ENCODE results near the gene POLK. TPM values are rescaled to one million over a fixed set of nuclear protein-coding genes. Genes with fewer than 3 reads are reported as not detected.
A peak's percentile ranks its signal among the peaks of the same experiment; 100 is the strongest.

Gene POLK
- total RNA-seq, 1 experiment from 2014 or later, result 7.5 TPM

DNA sequence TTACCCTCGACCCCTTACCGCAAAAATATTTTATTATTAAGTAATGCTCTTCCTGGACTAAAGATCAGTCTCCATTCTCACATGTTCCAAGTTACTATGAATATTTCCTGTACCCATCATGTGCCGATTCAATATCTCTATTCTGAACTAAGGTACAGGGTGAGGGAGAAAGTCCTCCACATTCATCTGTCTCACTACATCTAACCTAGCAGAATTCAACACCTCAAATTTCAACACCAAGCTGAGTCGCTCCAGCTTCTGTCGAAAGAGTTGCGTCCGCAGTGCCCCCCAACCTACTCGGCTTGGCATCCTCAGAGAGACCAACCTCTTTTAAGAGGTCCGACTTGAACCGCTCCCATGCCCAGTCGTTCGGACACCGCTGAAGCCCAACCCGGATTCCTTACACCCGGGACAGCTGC is 1.3 kb upstream of the POLK start:
- H3K4me1 ChIP-seq, result peaks cover 5% of the 10 kb centered on the region
- ChIA-PET POLR2A (interaction anchor here (0.6 to 1.4 kb wide), 2 partner anchors 21 to 173 kb away, joined by 4 to 5 read pairs; partner anchors contain the start of gene HMGCR), CTCF (no interaction called here)
- peaks cover 21% of the 10 kb centered on the region for H3K4me1 Mint-ChIP-seq (ENCODE audit: low read depth, unreplicated experiment)
- TF ChIP-seq, protein P1, sequence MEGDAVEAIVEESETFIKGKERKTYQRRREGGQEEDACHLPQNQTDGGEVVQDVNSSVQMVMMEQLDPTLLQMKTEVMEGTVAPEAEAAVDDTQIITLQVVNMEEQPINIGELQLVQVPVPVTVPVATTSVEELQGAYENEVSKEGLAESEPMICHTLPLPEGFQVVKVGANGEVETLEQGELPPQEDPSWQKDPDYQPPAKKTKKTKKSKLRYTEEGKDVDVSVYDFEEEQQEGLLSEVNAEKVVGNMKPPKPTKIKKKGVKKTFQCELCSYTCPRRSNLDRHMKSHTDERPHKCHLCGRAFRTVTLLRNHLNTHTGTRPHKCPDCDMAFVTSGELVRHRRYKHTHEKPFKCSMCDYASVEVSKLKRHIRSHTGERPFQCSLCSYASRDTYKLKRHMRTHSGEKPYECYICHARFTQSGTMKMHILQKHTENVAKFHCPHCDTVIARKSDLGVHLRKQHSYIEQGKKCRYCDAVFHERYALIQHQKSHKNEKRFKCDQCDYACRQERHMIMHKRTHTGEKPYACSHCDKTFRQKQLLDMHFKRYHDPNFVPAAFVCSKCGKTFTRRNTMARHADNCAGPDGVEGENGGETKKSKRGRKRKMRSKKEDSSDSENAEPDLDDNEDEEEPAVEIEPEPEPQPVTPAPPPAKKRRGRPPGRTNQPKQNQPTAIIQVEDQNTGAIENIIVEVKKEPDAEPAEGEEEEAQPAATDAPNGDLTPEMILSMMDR (IDR thresholded peaks at IDR 0.05; ENCODE audit: insufficient read depth in 1 of 2, low read depth in 1 of 2, low read length in 1 of 2, severe bottlenecking in 1 of 2, unreplicated experiment in 1 of 2), result no peak
- H3K27ac Mint-ChIP-seq (ENCODE audit: unreplicated experiment), result peak overlapping the region; percentile 91
- peaks cover 13% of the 10 kb centered on the region for H3K36me3 Mint-ChIP-seq (ENCODE audit: insufficient read depth, unreplicated experiment)
- intact Hi-C loops (cut with micrococcal nuclease; ENCODE audit: unreplicated experiment), result loop anchor here (1.0 to 5.0 kb wide), 5 partner anchors 43 to 173 kb away; partner anchors contain the start of genes ANKDD1B and HMGCR
- no peaks in the 10 kb centered on the region for H3K36me3 ChIP-seq (ENCODE audit: control insufficient read depth, insufficient read depth, low read length)
- H3K27me3 ChIP-seq (replicated peaks; ENCODE audit: control insufficient read depth, insufficient read depth, low read length), result no peaks in the 10 kb centered on the region
- H3K9me3 Mint-ChIP-seq (ENCODE audit: unreplicated experiment), result no peaks in the 10 kb centered on the region
- no peaks in the 10 kb centered on the region for H3K27me3 Mint-ChIP-seq (ENCODE audit: insufficient read depth, unreplicated experiment)
- no peak for DNase-seq
- BruUV-seq (replicated peaks), result no TSS peak
- H3K4me3 Mint-ChIP-seq (ENCODE audit: unreplicated experiment), result peak overlapping the region; percentile 100
- no peaks in the 10 kb centered on the region for H3K9me3 ChIP-seq
- peak overlapping the region; percentile 98 for H3K4me3 ChIP-seq (ENCODE audit: low read depth, low read length)

DNA sequence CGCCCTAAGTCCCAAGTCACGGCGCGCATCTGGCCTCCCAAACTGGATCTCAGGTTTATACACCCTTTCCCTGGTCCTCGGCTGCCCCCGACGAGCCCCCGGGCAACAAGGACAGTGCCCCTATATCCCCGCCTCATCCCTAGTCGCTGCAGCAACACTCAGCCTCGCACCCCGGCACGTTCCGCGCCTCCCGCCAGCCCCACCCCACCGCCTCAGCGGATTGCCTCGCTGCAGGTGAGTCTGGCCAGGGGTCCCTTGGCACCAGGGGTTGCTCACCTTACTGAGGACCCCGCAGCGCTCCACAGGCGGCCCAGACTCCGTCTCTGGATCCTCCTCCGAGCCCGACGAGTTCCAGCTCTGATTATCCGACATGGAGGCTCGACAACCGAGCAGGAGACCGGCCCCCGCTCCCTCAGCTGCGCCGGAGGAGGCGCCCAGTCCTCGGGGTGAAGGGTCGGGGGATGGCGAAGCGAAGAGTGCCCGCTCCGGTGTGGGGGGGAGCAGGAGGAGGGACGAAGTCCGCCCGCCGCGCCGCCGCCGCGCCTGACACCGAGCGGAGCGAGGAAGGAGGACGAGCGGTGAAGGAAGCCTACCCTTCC is 756 bp upstream of the POLK start:
- ChIA-PET POLR2A (interaction anchor here (1.4 kb wide), 1 partner anchor 174 kb away, joined by 5 read pairs; the partner anchor contains the start of gene HMGCR), CTCF (no interaction called here)
- peak overlapping the region; percentile 98 for H3K4me3 ChIP-seq (ENCODE audit: low read depth, low read length)
- H3K27me3 ChIP-seq (replicated peaks; ENCODE audit: control insufficient read depth, insufficient read depth, low read length), result no peaks in the 10 kb centered on the region
- no peaks in the 10 kb centered on the region for H3K9me3 ChIP-seq
- peak; percentile 61 to 66 for DNase-seq
- Mint-ChIP-seq H3K36me3 (ENCODE audit: insufficient read depth, unreplicated experiment) (peaks cover 13% of the 10 kb centered on the region), H3K4me3 (ENCODE audit: unreplicated experiment) (peak overlapping the region; percentile 100), H3K27ac (ENCODE audit: unreplicated experiment) (peak overlapping the region; percentile 91), H3K27me3 (ENCODE audit: insufficient read depth, unreplicated experiment) (no peaks in the 10 kb centered on the region), H3K4me1 (ENCODE audit: low read depth, unreplicated experiment) (peaks cover 17% of the 10 kb centered on the region), H3K9me3 (ENCODE audit: unreplicated experiment) (no peaks in the 10 kb centered on the region)
- no TSS peak for BruUV-seq (replicated peaks)
- intact Hi-C loops (cut with micrococcal nuclease; ENCODE audit: unreplicated experiment), result loop anchor here (1.0 to 5.0 kb wide), 6 partner anchors 12 to 174 kb away; partner anchors contain the start of genes ANKDD1B and HMGCR
- no peaks in the 10 kb centered on the region for H3K36me3 ChIP-seq (ENCODE audit: control insufficient read depth, insufficient read depth, low read length)
- peaks cover 5% of the 10 kb centered on the region for H3K4me1 ChIP-seq
- TF ChIP-seq, protein P1 (IDR thresholded peaks at IDR 0.05; ENCODE audit: insufficient read depth in 1 of 2, low read depth in 1 of 2, low read length in 1 of 2, severe bottlenecking in 1 of 2, unreplicated experiment in 1 of 2), result no peak

DNA sequence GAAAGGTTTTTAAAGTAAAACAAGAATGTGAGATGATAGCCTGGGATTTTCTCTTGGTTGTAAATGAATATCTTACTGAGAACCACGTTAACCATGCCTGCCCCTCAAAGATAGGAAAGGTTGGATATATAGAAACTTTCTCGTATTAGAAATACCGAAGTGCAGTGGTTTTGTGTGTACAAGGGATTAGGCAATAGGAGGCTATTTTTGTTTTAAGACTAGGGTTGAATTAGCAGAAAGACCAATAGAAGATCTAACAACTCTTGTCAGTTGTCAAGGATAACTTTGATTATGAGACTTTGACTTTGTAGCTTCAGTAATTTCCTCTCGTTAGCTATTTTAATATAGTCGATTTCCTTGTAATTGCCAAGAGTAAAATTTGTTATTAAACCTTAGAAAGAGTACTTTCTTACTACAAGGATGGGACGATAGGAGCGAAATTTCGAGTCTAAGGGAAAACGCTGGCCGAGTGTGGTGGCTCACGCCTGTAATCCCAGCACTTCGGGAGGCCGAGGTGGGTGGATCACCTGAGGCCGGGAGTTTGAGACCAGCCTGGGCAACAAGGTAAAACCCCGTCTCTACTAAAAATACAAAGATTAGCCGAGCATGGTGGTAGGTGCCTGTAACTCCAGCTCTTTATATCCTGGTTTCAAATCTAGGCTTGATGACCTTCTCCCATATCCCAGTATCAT is 838 bp downstream of the POLK start:
- CTCF ChIA-PET, result interaction anchor here (0.8 kb wide), 1 partner anchor 168 kb away, joined by 3 read pairs; no protein-coding TSS in a partner anchor
- TF ChIP-seq, protein P1 (IDR thresholded peaks at IDR 0.05; ENCODE audit: insufficient read depth in 1 of 2, low read depth in 1 of 2, low read length in 1 of 2, severe bottlenecking in 1 of 2, unreplicated experiment in 1 of 2), result no peak
- H3K27me3 ChIP-seq (replicated peaks; ENCODE audit: control insufficient read depth, insufficient read depth, low read length), result no peaks in the 10 kb centered on the region
- H3K4me3 Mint-ChIP-seq (ENCODE audit: unreplicated experiment), result peak overlapping the region; percentile 100
- DNase-seq, result no peak
- peaks cover 13% of the 10 kb centered on the region for H3K36me3 Mint-ChIP-seq (ENCODE audit: insufficient read depth, unreplicated experiment)
- H3K4me1 Mint-ChIP-seq (ENCODE audit: low read depth, unreplicated experiment), result peaks cover 15% of the 10 kb centered on the region
- H3K4me1 ChIP-seq, result peaks cover 5% of the 10 kb centered on the region
- peak overlapping the region; percentile 98 for H3K4me3 ChIP-seq (ENCODE audit: low read depth, low read length)
- no peaks in the 10 kb centered on the region for H3K27me3 Mint-ChIP-seq (ENCODE audit: insufficient read depth, unreplicated experiment)
- peak overlapping the region; percentile 91 for H3K27ac Mint-ChIP-seq (ENCODE audit: unreplicated experiment)
- BruUV-seq (replicated peaks), result TSS peak; percentile 52
- no peaks in the 10 kb centered on the region for H3K9me3 Mint-ChIP-seq (ENCODE audit: unreplicated experiment)
- POLR2A ChIA-PET, result no interaction called here
- H3K9me3 ChIP-seq, result no peaks in the 10 kb centered on the region
- intact Hi-C loops (cut with micrococcal nuclease; ENCODE audit: unreplicated experiment), result loop anchor here (5.0 kb wide), 4 partner anchors 45 to 175 kb away; partner anchors contain the start of genes ANKDD1B and HMGCR
- no peaks in the 10 kb centered on the region for H3K36me3 ChIP-seq (ENCODE audit: control insufficient read depth, insufficient read depth, low read length)

All from Caco-2 (cell line).